ENCODE results near the gene CELA2B.
"Not testable (repeated sequence)": the region's sequence is repeated elsewhere in the genome, so short reads cannot be mapped to it uniquely, and the experiment has no call there.

The CELA2B gene

DNA sequence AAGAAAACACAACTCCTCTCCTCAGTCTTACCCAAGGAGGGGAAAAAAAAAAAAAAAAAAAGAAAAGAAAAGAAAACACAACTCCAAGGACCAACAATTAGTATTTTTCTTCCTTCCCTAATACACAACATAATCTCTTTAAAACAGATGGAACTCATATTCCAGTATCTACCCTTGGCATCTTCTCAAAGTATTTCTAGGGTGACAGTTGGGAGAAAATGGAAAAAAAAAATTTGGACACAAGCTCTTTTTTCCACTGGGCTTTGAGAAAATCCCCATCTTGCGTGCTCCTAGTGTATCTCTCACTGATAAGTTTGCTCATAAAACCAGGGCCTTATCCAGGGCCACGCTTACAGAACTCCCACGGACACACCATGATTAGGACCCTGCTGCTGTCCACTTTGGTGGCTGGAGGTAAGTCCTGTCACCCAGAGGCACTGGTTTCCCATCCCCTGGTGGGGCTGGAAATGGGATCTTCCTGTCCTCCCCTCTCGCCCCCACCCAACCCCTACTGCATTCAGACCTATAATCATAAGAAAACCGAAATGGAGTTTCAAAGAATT lies at the start of gene CELA2B:
Gene CELA2B, plus strand, starts transcription at position 353 of the 563 bp plus-strand sequence. Its CDS starts 22 bp downstream, at position 375.
- DNase-seq: no peak

DNA sequence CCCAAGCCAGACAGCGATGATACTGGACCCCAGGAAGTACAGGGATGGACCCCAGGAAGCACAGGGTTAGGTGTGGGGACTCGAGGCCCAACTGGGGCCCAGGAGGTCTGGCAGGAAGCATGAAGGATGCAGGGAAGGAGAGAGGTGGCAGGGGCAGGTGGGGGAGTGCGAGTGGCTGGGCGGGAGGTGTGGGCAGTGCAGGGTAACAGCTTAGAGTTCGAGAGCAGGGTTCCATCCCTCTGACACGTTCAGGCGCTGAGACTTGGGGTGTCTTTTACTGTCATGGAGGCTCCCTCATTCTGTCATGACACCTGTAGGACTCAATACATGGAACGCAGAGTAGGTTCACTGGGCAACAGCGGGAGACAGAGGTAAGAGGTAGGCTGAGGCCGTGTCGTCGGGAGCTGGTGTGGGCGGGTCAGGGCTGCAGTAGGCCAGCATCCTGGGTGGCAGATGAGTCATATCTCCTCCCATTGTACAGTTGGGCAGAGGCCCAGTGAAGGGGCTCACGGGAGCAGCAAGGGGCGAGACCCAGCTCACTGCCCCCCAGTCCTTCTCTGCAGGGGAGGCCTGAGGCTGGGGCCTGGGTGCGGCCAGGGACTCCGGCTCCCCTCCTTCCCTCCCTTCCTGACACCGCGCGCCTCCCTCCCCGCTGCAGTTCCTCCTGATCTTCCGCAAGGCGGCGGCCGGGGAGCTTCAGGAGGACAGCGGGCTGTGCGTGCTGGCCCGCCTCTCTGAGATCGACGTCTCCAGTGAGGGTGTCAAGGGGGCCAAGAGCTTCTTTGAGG lies 49.2 kb upstream of the CELA2B start:
- no peak for DNase-seq

DNA sequence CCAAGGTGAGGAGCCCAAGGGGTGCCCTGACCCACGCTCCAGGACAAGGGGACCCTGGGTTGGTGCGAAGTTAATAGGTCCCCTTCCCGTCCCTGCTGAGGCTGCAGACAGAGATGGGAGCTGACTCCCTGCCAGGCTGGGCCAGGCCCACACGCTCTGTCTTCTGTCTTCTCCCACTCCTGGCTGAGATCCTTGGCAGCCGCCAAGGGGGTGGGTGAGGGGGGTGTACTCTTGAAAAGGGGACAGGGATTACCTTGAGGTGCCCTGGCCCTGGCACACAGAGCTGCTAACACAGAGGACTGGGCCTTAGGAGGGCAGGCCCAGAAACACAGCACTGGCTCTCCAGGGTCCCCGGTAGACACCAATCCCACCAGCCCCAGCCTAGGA lies 48.6 kb upstream of the CELA2B start:
- no peak for DNase-seq

GRCh38 chr1:15428252-15428651 lies 47.7 kb upstream of the CELA2B start:
- not testable (repeated sequence) for DNase-seq

- DNase-seq: no peak
Observed at GRCh38 chr1:15428815-15429435, 47.0 kb upstream of the CELA2B start.

DNA sequence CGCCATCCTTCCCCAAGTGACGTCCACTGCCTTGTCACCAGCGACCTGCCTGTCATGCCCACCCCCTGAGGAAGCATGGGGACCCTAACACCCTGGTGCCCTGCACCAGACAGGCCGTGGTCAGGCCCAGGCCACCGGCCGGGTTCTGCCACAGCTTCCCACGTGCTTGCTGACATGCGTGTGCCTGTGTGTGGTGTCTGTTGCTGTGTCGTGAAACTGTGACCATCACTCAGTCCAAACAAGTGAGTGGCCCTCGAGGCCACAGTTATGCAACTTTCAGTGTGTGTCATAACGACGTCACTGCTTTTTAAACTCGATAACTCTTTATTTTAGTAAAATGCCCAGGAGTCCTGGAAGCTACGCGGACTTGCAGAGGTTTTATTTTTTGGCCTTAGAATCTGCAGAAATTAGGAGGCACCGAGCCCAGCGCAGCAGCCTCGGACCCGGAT lies 46.2 kb upstream of the CELA2B start:
- no peak for DNase-seq

DNA sequence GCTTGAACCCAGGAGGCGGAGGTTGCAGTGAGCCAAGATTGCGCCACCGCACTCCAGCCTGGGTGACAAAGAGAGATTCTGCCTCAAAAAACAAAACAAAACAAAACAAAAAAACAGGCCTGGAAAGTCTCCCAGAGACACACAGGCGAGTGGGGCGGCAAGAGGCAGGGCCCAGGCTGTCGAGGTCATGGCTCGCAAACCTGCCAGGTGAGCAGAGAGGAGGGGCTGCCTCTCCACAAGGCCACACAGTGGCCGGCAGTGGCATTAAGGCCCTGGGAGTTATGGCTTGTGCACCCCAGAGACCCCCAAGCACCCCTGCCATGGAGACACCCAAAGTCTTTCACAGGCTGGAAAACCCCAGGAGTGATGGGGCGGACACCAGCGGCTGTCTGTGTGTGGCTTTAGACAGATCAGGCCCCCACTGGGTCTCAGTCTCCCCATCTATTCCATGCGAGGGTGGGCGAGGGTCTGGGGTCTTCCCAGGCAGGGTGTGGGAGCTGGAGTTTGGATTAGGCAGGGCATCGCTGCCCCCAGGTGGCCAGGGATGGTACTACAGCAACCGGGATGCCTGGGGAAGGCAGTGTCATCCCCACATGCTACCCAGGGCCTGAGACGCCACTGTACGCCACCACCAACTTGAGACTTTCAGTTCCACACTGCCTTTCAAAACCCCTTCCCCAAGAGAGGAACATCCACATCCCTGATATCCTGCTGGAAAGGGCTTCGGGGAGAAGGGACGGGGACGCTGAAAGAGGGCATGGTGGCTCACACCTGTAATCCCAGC lies 44.9 kb upstream of the CELA2B start:
- no peak for DNase-seq

DNA sequence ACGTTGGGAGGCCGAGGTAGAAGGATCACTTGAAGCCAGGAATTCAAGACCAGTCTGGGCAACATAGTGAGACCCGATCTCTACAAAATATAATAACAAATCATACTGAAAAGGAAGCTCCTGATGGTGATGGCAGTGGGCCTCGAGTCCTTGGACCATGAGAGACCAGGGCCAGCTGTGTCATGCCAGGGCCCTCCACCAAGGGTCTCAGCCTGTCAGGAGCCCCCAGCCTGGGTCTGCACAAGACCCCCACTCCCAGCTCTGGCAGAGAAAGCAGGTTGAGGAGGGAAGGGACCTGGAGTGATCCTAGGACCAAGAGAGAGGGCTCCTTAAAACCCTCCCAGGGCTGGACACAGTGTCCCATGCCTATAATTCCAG lies 44.3 kb upstream of the CELA2B start:
- DNase-seq: no peak

DNA sequence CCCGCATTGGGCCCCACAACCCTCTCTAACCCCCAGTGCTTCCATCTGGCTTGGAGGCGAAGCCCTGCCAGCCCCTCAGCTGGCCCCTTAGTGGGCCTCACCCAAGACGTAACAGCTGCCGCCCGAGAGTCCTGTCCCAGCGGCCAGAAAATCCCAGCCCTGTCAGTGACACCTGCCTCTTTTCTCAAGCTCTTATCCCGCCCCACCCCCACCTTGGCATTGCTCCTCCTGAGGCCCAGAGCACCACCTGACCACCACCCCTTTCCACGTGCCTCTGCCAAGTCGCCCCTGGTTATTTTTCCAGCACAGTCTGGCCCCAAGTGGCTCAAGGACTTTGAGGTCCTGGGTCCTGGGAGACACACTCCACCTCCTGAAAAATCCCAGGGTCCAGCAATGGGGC lies 43.6 kb upstream of the CELA2B start:
- DNase-seq: peak; percentile 43

- no peak for DNase-seq
Observed at GRCh38 chr1:15433471-15433870, 42.4 kb upstream of the CELA2B start.

DNA sequence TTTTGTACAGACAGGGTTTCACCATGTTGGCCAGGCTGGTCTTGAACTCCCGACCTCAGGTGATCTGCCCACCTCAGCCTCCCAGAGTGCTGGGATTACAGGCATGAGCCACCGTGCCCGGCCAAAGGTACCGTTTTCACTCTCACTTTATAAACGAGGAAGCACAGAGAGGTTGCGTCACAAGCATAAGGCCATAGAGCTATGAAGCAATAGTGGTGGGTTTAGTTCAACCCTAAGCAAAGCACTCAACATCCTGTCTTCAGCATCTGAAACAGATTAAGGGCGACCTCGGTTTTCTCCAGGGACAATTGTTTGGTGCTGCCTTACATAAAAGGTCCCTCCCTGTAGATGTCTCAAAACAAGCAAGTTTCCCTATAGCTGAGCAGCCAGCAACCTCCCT lies 41.2 kb upstream of the CELA2B start:
- DNase-seq: not testable (repeated sequence)

DNA sequence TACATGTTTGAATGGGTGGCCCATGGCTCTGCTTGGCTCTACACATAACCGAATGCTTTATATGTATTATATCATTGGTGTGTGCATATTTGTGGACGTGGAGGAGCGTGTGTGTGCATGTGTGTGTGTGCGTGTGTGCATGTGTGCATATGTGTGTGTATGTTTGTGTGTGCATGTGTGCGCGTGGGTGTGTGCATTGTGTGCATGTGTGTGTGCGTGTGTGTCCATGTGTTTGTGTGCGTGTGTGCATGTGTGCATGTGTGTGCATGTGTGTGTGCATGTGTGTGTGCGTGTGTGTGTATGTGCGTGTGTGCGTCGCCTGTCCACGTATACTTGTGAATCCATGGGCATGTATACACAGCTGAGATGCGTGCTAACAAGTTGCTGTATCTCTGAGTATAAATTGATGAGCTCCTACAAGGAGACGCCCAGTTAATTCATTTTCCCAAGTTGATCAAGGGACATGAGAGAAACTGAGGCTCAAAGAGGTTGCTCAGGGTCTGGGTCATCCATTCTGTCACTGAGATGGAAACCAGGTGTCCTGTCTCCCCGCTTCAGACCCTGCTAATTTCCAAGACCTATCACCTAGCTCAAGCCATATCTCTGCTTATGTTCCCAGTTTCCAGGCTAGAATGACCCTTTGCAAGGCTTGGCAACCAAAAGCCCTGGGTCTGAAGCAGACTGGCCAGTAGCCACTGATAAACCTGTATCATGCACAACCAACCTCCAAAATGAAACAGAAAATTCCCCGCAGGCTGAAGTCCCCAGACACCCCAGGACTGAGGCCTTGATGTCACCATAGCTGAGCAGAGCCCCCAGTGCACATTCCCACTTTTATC lies 40.4 kb upstream of the CELA2B start:
- DNase-seq: no peak

GRCh38 chr1:15436881-15437442 lies 38.9 kb upstream of the CELA2B start:
- peak; percentile 45 for DNase-seq

GRCh38 chr1:15439325-15439724 lies 36.6 kb upstream of the CELA2B start:
- no peak for DNase-seq

DNA sequence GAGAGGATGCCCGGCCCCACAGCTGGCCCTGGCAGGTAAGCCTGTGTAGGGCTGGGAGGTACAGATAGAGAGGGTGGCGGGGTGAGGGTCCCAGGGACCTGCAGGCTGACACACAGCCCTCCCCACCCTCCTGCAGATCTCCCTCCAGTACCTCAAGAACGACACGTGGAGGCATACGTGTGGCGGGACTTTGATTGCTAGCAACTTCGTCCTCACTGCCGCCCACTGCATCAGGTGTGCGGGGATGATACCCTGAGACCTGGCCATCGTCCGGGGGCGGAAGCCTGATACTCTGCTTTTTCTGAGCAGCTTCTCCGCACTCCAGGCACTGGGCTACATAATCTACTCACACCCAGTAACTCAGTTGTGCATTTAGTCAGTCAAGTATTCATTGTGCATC lies 35.5 kb upstream of the CELA2B start:
- no peak for DNase-seq

DNA sequence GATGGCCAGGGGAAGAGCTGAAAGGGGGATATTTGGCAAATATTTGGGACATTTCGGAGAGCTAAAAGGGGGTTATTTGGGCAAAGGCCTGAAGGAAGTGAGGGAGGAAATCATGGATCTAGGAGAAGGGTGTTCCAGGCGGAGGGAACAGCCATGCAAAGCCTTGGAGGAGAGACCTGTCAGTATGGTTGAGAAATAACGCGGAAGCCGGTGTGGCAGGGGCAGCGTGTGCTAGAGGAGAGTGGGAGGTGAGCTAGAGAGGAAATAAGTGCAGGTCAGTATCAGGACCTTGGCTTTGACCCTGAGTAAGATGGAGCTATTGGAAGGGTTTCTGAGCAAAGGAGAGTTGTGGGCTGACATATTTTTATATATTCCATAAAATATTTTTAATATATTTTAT lies 34.7 kb upstream of the CELA2B start:
- DNase-seq: no peak

DNA sequence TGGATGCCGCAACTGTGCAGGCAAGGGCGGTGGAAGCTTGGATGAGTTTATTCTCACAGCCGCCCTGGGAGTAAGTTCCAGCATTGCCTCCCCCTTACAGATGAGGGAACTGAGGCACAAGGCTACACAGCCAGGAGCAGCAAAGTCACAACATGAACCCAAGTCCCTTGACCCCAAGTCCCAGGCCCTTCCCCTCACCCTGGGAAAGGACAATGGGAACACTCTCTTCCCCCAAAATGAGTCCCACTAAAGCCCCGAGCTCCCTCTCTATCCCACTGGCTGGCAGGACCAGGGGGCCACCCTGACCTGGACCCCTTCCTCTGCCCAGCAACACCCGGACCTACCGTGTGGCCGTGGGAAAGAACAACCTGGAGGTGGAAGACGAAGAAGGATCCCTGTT lies 33.8 kb upstream of the CELA2B start:
- DNase-seq: no peak

DNA sequence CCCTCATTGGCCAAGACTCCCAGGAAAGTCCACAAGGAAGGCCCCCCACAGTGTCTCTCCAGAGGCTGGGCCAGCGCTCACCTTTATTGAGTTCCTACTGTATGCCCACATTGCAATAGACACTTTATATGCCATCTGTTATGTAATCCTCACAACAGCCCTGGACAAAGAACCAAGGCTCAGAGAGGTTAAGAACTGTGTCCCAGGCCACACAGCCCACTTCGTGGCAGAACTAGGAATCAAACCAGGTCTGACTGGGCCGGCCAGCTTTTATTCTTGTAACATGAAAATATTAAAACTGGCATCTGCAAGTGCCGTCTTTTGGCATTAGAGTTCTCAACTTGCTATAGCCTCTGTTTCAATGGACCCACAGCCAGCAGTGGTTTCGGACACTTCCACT lies 33.1 kb upstream of the CELA2B start:
- no peak for DNase-seq

DNA sequence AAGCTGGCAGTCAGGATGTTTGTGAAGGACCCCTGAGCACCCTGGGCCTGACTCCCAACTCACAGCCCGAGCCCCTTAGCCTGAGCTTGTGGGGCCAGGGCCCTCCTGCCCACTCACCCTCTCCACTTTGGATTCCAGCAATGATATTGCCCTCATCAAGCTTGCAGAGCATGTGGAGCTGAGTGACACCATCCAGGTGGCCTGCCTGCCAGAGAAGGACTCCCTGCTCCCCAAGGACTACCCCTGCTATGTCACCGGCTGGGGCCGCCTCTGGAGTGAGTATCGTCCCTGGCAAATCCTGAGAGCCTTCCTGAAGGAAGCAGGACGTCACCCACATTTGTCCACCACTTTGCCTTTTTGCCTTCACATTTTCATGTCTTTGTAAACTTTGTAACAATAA lies 32.6 kb upstream of the CELA2B start:
- DNase-seq: no peak

DNA sequence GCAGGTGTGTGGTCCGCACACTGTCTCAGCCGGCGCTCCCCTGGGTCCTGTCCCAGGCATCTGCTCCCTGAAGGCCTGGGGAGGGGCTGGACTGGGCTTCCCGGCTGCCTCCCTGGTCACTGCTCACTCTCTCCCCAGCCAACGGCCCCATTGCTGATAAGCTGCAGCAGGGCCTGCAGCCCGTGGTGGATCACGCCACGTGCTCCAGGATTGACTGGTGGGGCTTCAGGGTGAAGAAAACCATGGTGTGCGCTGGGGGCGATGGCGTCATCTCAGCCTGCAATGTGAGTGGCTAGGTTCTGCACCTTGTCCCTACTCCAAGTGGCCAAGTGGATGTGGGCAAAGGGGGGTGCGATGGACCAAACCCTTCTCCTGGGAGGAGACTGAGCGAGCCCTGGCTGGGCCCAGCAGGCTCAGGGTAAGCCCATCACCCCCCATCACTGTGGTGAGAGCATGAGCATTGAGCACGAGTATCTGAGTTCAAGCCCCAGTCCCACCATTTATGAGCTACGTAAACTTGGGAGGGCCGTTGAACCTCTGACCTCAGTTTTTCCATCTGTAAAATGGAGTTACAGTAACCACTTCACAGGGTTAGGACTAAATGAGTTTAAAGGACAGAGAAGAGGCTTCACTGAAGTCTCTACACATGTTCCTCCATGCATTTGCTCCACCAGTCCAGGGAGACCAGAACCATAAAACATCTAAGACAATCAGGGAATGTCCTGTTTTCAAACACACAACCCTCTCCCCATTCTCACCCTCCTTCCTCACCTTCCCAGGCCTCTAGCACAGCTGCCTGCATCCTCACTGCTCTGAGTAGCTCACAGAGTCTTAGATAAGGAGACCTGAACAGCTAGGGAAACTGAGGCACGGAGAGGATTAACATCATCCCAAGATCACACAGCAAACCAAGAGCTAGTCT lies 31.2 kb upstream of the CELA2B start:
- DNase-seq: no peak
